PC-9 (cell line): ENCODE data around the gene NAA38. TPM values are rescaled to one million over a fixed set of nuclear protein-coding genes. Genes with fewer than 3 reads are reported as not detected.

Source experiments
- BruUV-seq: library from RNA; stranded (reverse); fragments of 400-500 nt; replicated peaks from 2 replicates; lab custom pipeline; 2021; lab: Mats Ljungman, UMichigan
- CTCF ChIA-PET: fragments of 300-600 bp; sonication (Branson Sonifier 250); formaldehyde crosslinking; loops from one replicate; lab custom pipeline; 2022; ENCODE audit warnings: antibody characterized with exemption; lab: Charles Lee
- POLR2A ChIA-PET: fragments of 300-600 bp; sonication (Branson Sonifier 250); formaldehyde crosslinking; loops from one replicate; lab custom pipeline; 2022; ENCODE audit warnings: antibody characterized with exemption; ENCODE audit not compliant: unreplicated experiment; lab: Charles Lee
- DNase-seq, 2 experiments: peaks; one replicate each; pipeline versions ENCODE4 v3.0.0 to v3.0.0-alpha.2; 2015 to 2022; ENCODE audit warnings: mixed read lengths in 1 of 2
- H2AFZ ChIP-seq: fragments of 200-600 bp; sonication (generic); 2 replicates; pipeline ENCODE4 v1.8.1; 2017; ENCODE audit warnings: antibody characterized with exemption
- H3F3A ChIP-seq: fragments of 200-600 bp; sonication (generic); 2 replicates; pipeline ENCODE4 v1.8.1; 2017; ENCODE audit warnings: antibody characterized with exemption, mild to moderate bottlenecking, low read depth; ENCODE audit not compliant: insufficient read depth
- H3K27ac ChIP-seq: fragments of 200-600 bp; sonication (generic); 2 replicates; pipeline ENCODE4 v1.6.1; 2016; ENCODE audit warnings: mixed run types
- H3K27me3 ChIP-seq: fragments of 200-600 bp; sonication (generic); 2 replicates; pipeline ENCODE4 v1.6.1; 2016; ENCODE audit warnings: low read depth, mixed run types; ENCODE audit not compliant: insufficient read depth
- H3K36me3 ChIP-seq: fragments of 200-600 bp; sonication (generic); 2 replicates; pipeline ENCODE4 v1.6.1; 2016; ENCODE audit warnings: low read depth, mixed run types
- H3K4me1 ChIP-seq: fragments of 200-600 bp; sonication (generic); replicated peaks from 2 replicates; pipeline ENCODE4 v1.6.1; 2016; ENCODE audit warnings: mixed run types; ENCODE audit not compliant: insufficient read depth
- H3K4me2 ChIP-seq: fragments of 200-600 bp; sonication (generic); 2 replicates; pipeline ENCODE4 v1.6.1; 2017; ENCODE audit warnings: mixed run types
- H3K4me3 ChIP-seq: fragments of 200-600 bp; sonication (generic); 2 replicates; pipeline ENCODE4 v1.6.1; 2016; ENCODE audit warnings: mixed run types
- H3K79me2 ChIP-seq: fragments of 200-600 bp; sonication (generic); 2 replicates; pipeline ENCODE4 v1.6.1; 2017; ENCODE audit warnings: low read depth, mixed run types
- H3K9me2 ChIP-seq: fragments of 200-600 bp; sonication (generic); 2 replicates; pipeline ENCODE4 v1.8.1; 2017; ENCODE audit warnings: mild to moderate bottlenecking; ENCODE audit not compliant: insufficient read depth
- H3K9me3 ChIP-seq: fragments of 200-600 bp; sonication (generic); 2 replicates; pipeline ENCODE4 v1.8.1; 2016; ENCODE audit warnings: low read depth; ENCODE audit not compliant: insufficient read depth
- H4K20me1 ChIP-seq: fragments of 200-600 bp; sonication (generic); 2 replicates; pipeline ENCODE4 v1.8.1; 2017; ENCODE audit not compliant: insufficient read depth
- EZH2 ChIP-seq: fragments of 200-600 bp; sonication (generic); IDR thresholded peaks from 2 replicates; pipeline ENCODE4 v1.8.0; 2017; ENCODE audit warnings: antibody characterized with exemption, low read depth
- intact Hi-C: fragments of 100-400 bp; cut with micrococcal nuclease; formaldehyde crosslinking; loops from one replicate; pipeline ENCODE4 v1.10.0; 2022; ENCODE audit not compliant: unreplicated experiment
- total RNA-seq: library from RNA; stranded (reverse); gene quantifications from 2 replicates; pipeline ENCODE4 v1.2.3, GENCODE V29; 2021
- TF ChIP-seq, protein P1 (sequence below): fragments of 200-600 bp; sonication (generic); conservative IDR thresholded peaks from 2 replicates; pipeline ENCODE4 v1.6.1; 2017; ENCODE audit warnings: mixed run types, antibody characterized with exemption, mild to moderate bottlenecking, moderate library complexity

Gene NAA38
- total RNA-seq, 1 experiment from 2014 or later, result 159 TPM

DNA sequence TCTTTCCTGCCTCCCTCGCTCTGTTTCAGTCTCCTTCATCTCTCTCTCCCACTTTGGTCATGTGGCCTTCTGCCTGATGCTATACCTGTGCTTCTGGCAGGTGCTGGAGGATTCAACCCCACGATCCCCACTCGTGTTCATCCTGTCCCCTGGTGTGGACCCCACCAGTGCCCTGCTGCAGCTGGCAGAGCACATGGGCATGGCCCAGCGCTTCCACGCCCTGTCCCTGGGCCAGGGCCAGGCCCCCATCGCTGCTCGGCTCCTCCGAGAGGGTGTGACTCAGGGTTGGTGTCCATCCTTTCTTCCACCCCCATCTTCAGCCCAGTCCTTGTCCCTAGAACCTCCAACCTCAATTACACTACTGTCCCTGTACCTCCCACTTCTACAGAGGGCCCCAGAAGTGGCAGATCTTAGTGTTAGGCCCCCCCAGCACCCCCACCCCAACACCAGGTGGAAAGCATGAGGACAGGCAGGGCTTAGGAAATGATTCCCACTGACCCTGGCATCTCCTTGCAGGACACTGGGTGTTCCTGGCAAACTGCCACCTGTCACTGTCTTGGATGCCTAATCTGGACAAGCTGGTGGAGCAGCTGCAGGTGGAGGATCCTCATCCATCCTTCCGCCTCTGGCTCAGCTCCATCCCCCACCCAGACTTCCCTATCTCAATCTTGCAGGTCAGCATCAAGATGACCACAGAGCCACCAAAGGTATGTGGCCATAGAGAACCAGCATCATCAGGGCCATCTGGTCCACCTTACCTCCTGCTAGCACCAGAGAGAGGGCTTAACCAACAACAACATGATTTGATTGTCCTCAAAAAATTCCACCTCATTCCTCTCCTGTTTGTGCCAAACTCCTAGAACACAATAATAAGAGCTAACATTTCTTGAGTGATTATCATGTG, 33.1 kb downstream of the NAA38 start:
- ChIA-PET CTCF (interaction anchor here (0.6 to 1.5 kb wide), 3 partner anchors 13 to 217 kb away, joined by 3 to 4 read pairs (median 3); no protein-coding TSS in a partner anchor), POLR2A (no interaction called here)
- Histone ChIP-seq H3K27ac (no peak overlapping the region), H3K4me2 (no peak overlapping the region), H3K4me1 (no peaks in the 10 kb centered on the region), H3K9me2 (no peaks in the 10 kb centered on the region), H2AFZ (no peak overlapping the region), H3K4me3 (no peak overlapping the region), H3K27me3 (no peaks in the 10 kb centered on the region), H3K9me3 (no peaks in the 10 kb centered on the region), H4K20me1 (no peaks in the 10 kb centered on the region), H3K36me3 (no peaks in the 10 kb centered on the region), H3K79me2 (no peaks in the 10 kb centered on the region), H3F3A (no peaks in the 10 kb centered on the region; the same call in 1 of the 2 replicates)
- intact Hi-C loops, result loop anchor here (5.0 kb wide), 2 partner anchors 33 to 233 kb away; partner anchors contain the start of genes CYB5D1, NAA38 and TMEM88
- BruUV-seq, result no TSS peak
- no peak for TF ChIP-seq EZH2
- TF ChIP-seq, protein P1, sequence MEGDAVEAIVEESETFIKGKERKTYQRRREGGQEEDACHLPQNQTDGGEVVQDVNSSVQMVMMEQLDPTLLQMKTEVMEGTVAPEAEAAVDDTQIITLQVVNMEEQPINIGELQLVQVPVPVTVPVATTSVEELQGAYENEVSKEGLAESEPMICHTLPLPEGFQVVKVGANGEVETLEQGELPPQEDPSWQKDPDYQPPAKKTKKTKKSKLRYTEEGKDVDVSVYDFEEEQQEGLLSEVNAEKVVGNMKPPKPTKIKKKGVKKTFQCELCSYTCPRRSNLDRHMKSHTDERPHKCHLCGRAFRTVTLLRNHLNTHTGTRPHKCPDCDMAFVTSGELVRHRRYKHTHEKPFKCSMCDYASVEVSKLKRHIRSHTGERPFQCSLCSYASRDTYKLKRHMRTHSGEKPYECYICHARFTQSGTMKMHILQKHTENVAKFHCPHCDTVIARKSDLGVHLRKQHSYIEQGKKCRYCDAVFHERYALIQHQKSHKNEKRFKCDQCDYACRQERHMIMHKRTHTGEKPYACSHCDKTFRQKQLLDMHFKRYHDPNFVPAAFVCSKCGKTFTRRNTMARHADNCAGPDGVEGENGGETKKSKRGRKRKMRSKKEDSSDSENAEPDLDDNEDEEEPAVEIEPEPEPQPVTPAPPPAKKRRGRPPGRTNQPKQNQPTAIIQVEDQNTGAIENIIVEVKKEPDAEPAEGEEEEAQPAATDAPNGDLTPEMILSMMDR, result no peak
- no peak for DNase-seq

DNA sequence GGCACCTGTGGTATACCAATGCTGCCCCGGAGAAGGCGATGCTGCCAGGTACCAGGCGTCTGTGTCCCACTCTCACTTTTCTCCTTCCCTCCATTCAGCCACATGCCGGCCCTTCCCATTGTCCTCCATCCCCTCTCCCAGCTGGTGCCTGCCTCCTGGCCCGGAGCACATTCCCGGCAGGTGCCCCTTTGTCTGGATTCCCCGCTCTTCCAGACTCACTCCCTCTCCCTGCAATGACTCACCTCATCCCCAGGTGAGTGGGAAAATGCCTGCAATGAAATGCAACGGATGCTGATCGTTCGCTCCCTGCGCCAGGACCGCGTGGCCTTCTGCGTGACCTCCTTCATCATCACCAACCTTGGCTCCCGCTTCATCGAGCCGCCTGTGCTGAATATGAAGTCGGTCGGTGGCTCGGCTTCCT, 33.8 kb downstream of the NAA38 start:
- TF ChIP-seq EZH2, result no peak
- TF ChIP-seq, protein P1, result no peak
- CTCF ChIA-PET, result interaction anchor here (0.7 kb wide), 1 partner anchor 178 kb away, joined by 7 read pairs; no protein-coding TSS in a partner anchor
- H3K4me3 ChIP-seq, result no peak overlapping the region
- intact Hi-C loops, result loop anchor here (2.0 to 5.0 kb wide), 3 partner anchors 34 to 234 kb away; partner anchors contain the start of genes CYB5D1, NAA38 and TMEM88
- H3K9me2 ChIP-seq, result no peaks in the 10 kb centered on the region
- no peak overlapping the region for H3K4me2 ChIP-seq
- H3K79me2 ChIP-seq, result no peaks in the 10 kb centered on the region
- no peak for DNase-seq
- no peak overlapping the region for H3K27ac ChIP-seq
- no TSS peak for BruUV-seq
- H2AFZ ChIP-seq, result no peak overlapping the region
- no peaks in the 10 kb centered on the region for H3K27me3 ChIP-seq
- H3K4me1 ChIP-seq, result no peaks in the 10 kb centered on the region
- H3K36me3 ChIP-seq, result no peaks in the 10 kb centered on the region
- no peaks in the 10 kb centered on the region; the same call in 1 of the 2 replicates for H3F3A ChIP-seq
- H3K9me3 ChIP-seq, result no peaks in the 10 kb centered on the region
- H4K20me1 ChIP-seq, result no peaks in the 10 kb centered on the region
- POLR2A ChIA-PET, result no interaction called here

DNA sequence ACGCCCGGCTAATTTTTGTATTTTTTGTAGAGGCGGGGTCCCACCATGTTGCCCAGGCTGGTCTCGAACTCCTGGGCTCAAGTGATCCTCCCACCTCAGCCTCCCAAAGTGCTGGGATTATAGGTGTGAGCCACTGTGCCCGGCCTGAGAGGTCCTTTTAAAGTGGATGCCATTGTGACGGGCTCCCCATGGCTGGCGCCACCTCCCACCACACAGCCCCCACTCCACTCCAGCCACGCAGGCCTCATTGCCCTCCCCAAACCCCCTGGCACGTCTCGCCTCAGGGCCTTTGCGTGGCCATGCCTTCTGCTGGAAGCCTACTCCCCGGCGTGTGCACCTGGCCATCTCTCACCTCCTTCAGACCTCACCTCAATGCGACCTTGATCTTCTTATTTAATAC, 35.2 kb downstream of the NAA38 start:
- no TSS peak for BruUV-seq
- Histone ChIP-seq H3K4me2 (no peak overlapping the region), H2AFZ (no peak overlapping the region), H3K9me2 (no peaks in the 10 kb centered on the region), H3F3A (no peaks in the 10 kb centered on the region; the same call in 1 of the 2 replicates), H3K27ac (no peak overlapping the region), H4K20me1 (no peaks in the 10 kb centered on the region), H3K79me2 (no peaks in the 10 kb centered on the region), H3K4me1 (no peaks in the 10 kb centered on the region), H3K27me3 (no peaks in the 10 kb centered on the region), H3K36me3 (no peaks in the 10 kb centered on the region), H3K4me3 (no peak overlapping the region), H3K9me3 (no peaks in the 10 kb centered on the region)
- intact Hi-C loops, result loop anchor here (1.0 to 5.0 kb wide), 5 partner anchors 35 to 235 kb away; partner anchors contain the start of genes CYB5D1, NAA38 and TMEM88
- no peak for TF ChIP-seq EZH2
- TF ChIP-seq, protein P1, result no peak
- DNase-seq, result no peak
- ChIA-PET POLR2A (no interaction called here), CTCF (interaction anchor here (0.5 kb wide), 1 partner anchor 91 kb away, joined by 3 read pairs; no protein-coding TSS in a partner anchor)
